ENCODE measurements around the gene SORCS1. TPM values are rescaled to one million over a fixed set of nuclear protein-coding genes. Genes with fewer than 3 reads are reported as not detected.

SORCS1 gene
- total RNA-seq, 1 donor from 2014 or later = not detected

- Histone ChIP-seq H3K36me3 (ENCODE audit: control insufficient read depth, insufficient read depth, low read length) (no peaks in the 10 kb centered on the region), H3K27me3 (ENCODE audit: control insufficient read depth, insufficient read depth, low read length) (no peaks in the 10 kb centered on the region), H3K4me3 (ENCODE audit: low read depth, low read length) (no peak overlapping the region)
- TF ChIP-seq CTCF (IDR thresholded peaks at IDR 0.05; ENCODE audit: insufficient read depth, low read length, severe bottlenecking) = no peak
- FAIRE-seq (peak; percentile 36), DNase-seq (ENCODE audit: low read depth) (no peak)
These were observed 527.6 kb downstream of the SORCS1 start for GRCh38 chr10:106636766-106637491.

- FAIRE-seq (no peak), DNase-seq (ENCODE audit: low read depth) (no peak)
- no peaks in the 10 kb centered on the region for H3K27me3 ChIP-seq (ENCODE audit: control insufficient read depth, insufficient read depth, low read length)
- no peak overlapping the region for H3K4me3 ChIP-seq (ENCODE audit: low read depth, low read length)
- no peaks in the 10 kb centered on the region for H3K36me3 ChIP-seq (ENCODE audit: control insufficient read depth, insufficient read depth, low read length)
- no peak for TF ChIP-seq CTCF (IDR thresholded peaks at IDR 0.05; ENCODE audit: insufficient read depth, low read length, severe bottlenecking)
These were observed 528.6 kb downstream of the SORCS1 start for GRCh38 chr10:106635947-106636346.

- Histone ChIP-seq H3K4me3 (ENCODE audit: low read depth, low read length) (no peak overlapping the region), H3K36me3 (ENCODE audit: control insufficient read depth, insufficient read depth, low read length) (no peaks in the 10 kb centered on the region), H3K27me3 (ENCODE audit: control insufficient read depth, insufficient read depth, low read length) (no peaks in the 10 kb centered on the region)
- no peak for FAIRE-seq
- no peak for DNase-seq (ENCODE audit: low read depth)
- TF ChIP-seq CTCF (IDR thresholded peaks at IDR 0.05; ENCODE audit: insufficient read depth, low read length, severe bottlenecking) = no peak
These were observed 533.3 kb downstream of the SORCS1 start for GRCh38 chr10:106631016-106631702.

GRCh38 chr10:106626371-106626770 lies 538.1 kb downstream of the SORCS1 start:
- Histone ChIP-seq H3K4me3 (ENCODE audit: low read depth, low read length) (no peak overlapping the region), H3K27me3 (ENCODE audit: control insufficient read depth, insufficient read depth, low read length) (no peaks in the 10 kb centered on the region), H3K36me3 (ENCODE audit: control insufficient read depth, insufficient read depth, low read length) (no peaks in the 10 kb centered on the region)
- no peak for TF ChIP-seq CTCF (IDR thresholded peaks at IDR 0.05; ENCODE audit: insufficient read depth, low read length, severe bottlenecking)
- DNase-seq (ENCODE audit: low read depth) (peak; percentile 51), FAIRE-seq (peak; percentile 23)

GRCh38 chr10:106625751-106626150 lies 538.8 kb downstream of the SORCS1 start:
- FAIRE-seq = no peak
- H3K27me3 ChIP-seq (ENCODE audit: control insufficient read depth, insufficient read depth, low read length) = no peaks in the 10 kb centered on the region
- TF ChIP-seq CTCF (IDR thresholded peaks at IDR 0.05; ENCODE audit: insufficient read depth, low read length, severe bottlenecking) = no peak
- DNase-seq (ENCODE audit: low read depth) = no peak
- H3K4me3 ChIP-seq (ENCODE audit: low read depth, low read length) = no peak overlapping the region
- H3K36me3 ChIP-seq (ENCODE audit: control insufficient read depth, insufficient read depth, low read length) = no peaks in the 10 kb centered on the region
